ENCODE measurements around the gene FGF12. TPM values are rescaled to one million over a fixed set of nuclear protein-coding genes. Genes with fewer than 3 reads are reported as not detected.

The FGF12 gene
- total RNA-seq, 1 experiment from 2014 or later: 0.07 TPM

GRCh38 chr3:192435241-192435640, 292.1 kb downstream of the FGF12 start:
- H3K79me2 ChIP-seq (ENCODE audit: insufficient read depth, low read length): no peaks in the 10 kb centered on the region
- no peaks in the 10 kb centered on the region for H4K20me1 ChIP-seq (ENCODE audit: insufficient read depth)
- intact Hi-C loops (cut with micrococcal nuclease): no loop called here
- H3K4me1 ChIP-seq (ENCODE audit: control insufficient read depth in 1 of 2, insufficient read depth in 2 of 2, low read length in 2 of 2): no peaks in the 10 kb centered on the region
- no peak overlapping the region for H2AFZ ChIP-seq (ENCODE audit: low read depth, low read length, poor library complexity, severe bottlenecking)
- H3K9me2 ChIP-seq (ENCODE audit: insufficient read depth): no peaks in the 10 kb centered on the region
- DNase-seq (ENCODE audit: low read depth, low spot score): no peak
- H3K27me3 ChIP-seq (ENCODE audit: insufficient read depth, low read length): peaks cover 58% of the 10 kb centered on the region
- CTCF ChIA-PET: interaction anchor here (1.4 to 2.5 kb wide), 2 partner anchors 9 kb away, joined by 5 to 9 read pairs; no protein-coding TSS in a partner anchor
- RAD21 ChIA-PET (ENCODE audit: low non-redundant PET in 1 of 2, low total read pairs in 2 of 2, uncharacterized antibody in 2 of 2, unreplicated experiment in 2 of 2): no interaction called here
- ATAC-seq: no peak
- no TSS peak for BruUV-seq (replicated peaks)
- POLR2A ChIA-PET: no interaction called here
- TF ChIP-seq EZH2 (IDR thresholded peaks at IDR 0.05) (no peak), ATF3 (IDR thresholded peaks at IDR 0.05) (no peak), SRF (IDR thresholded peaks at IDR 0.05; ENCODE audit: low read depth) (no peak), TCF7L2 (IDR thresholded peaks at IDR 0.05; ENCODE audit: borderline replicate concordance, extremely low read depth, insufficient read depth, insufficient read length) (no peak), ELF1 (IDR thresholded peaks at IDR 0.05; ENCODE audit: borderline replicate concordance, low read depth) (no peak), REST (IDR thresholded peaks at IDR 0.05; ENCODE audit: low read depth) (no peak)
- no peak overlapping the region for H3K27ac ChIP-seq (ENCODE audit: low read depth, low read length)
- no peak overlapping the region for H3K9ac ChIP-seq (ENCODE audit: low read length)
- H3K4me2 ChIP-seq (ENCODE audit: low read length): no peak overlapping the region
- H3K4me3 ChIP-seq (replicated peaks in 1 of 2; ENCODE audit: low read depth in 1 of 2, low read length in 2 of 2): no peak overlapping the region
- no peaks in the 10 kb centered on the region for H3K36me3 ChIP-seq (ENCODE audit: control insufficient read depth in 1 of 2, insufficient read depth in 2 of 2, low read length in 2 of 2)
- H3K9me3 ChIP-seq (ENCODE audit: control insufficient read depth in 1 of 2, insufficient read depth in 1 of 2, low read depth in 1 of 2, low read length in 2 of 2): no peaks in the 10 kb centered on the region
